GM04503 (cell line): ENCODE data around the gene UBAP1.
"Not testable (repeated sequence)": the region's sequence is repeated elsewhere in the genome, so short reads cannot be mapped to it uniquely, and the experiment has no call there.

Experiments
- DNase-seq: peaks from one replicate; pipeline ENCODE4 v3.0.0-alpha.2; 2012; ENCODE audit warnings: low read depth

Gene UBAP1

GRCh38 chr9:34267660-34268059 lies 88.8 kb downstream of the UBAP1 start:
- DNase-seq = no peak

GRCh38 chr9:34271265-34272006 lies 92.6 kb downstream of the UBAP1 start:
- DNase-seq = no peak

- no peak for DNase-seq
These were observed 93.3 kb downstream of the UBAP1 start for GRCh38 chr9:34272101-34272541.

- not testable (repeated sequence) for DNase-seq
These were observed 94.7 kb downstream of the UBAP1 start for GRCh38 chr9:34273588-34273987.

- DNase-seq = no peak
These were observed 97.0 kb downstream of the UBAP1 start for GRCh38 chr9:34275811-34276210.

- no peak for DNase-seq
These were observed 97.9 kb downstream of the UBAP1 start for GRCh38 chr9:34276772-34277171.

GRCh38 chr9:34279411-34279810 lies 100.6 kb downstream of the UBAP1 start:
- no peak for DNase-seq

- no peak for DNase-seq
These were observed 103.3 kb downstream of the UBAP1 start for GRCh38 chr9:34282096-34282495.

GRCh38 chr9:34289159-34289558 lies 110.3 kb downstream of the UBAP1 start:
- no peak for DNase-seq

GRCh38 chr9:34291023-34291422 lies 112.2 kb downstream of the UBAP1 start:
- no peak for DNase-seq

GRCh38 chr9:34291423-34291822 lies 112.6 kb downstream of the UBAP1 start:
- no peak for DNase-seq

GRCh38 chr9:34292552-34292951 lies 113.7 kb downstream of the UBAP1 start:
- no peak for DNase-seq

- DNase-seq = not testable (repeated sequence)
These were observed 122.2 kb downstream of the UBAP1 start for GRCh38 chr9:34301064-34301463.
